ENCODE measurements around the gene EFHD1. TPM values are rescaled to one million over a fixed set of nuclear protein-coding genes. Genes with fewer than 3 reads are reported as not detected.

The EFHD1 gene
- total and polyA plus RNA-seq, 2 of the 13 experiments (the other 11 are each of a cell fraction or from before 2014, with no cell fraction given): 0.09 TPM; not detected in 1

GRCh38 chr2:232633413-232634205 is at the start of gene EFHD1 (continued):
- peak; percentile 84 for TF ChIP-seq ZNF574 (CRISPR knock-in tag; IDR thresholded peaks at IDR 0.05)
- TF ChIP-seq ZBTB10 (CRISPR knock-in tag; IDR thresholded peaks at IDR 0.05; ENCODE audit: borderline replicate concordance): no peak
- TF ChIP-seq KAT8 (CRISPR knock-in tag; IDR thresholded peaks at IDR 0.05): 0 out of 2 replicates have a peak, but pooled peaks have one; percentile 19
- TF ChIP-seq ZFP36L1 (CRISPR knock-in tag; IDR thresholded peaks at IDR 0.05): peak; percentile 79; the same call in 1 of the 2 replicates
- TF ChIP-seq REXO4 (CRISPR knock-in tag; IDR thresholded peaks at IDR 0.05; ENCODE audit: borderline replicate concordance): peak; percentile 97
- no peak for TF ChIP-seq TBL1XR1 (IDR thresholded peaks at IDR 0.05; ENCODE audit: borderline replicate concordance, low read length, partially characterized antibody)
- TF ChIP-seq HDAC6 (IDR thresholded peaks at IDR 0.05; ENCODE audit: low read depth, low read length): no peak
- TF ChIP-seq, protein P1, sequence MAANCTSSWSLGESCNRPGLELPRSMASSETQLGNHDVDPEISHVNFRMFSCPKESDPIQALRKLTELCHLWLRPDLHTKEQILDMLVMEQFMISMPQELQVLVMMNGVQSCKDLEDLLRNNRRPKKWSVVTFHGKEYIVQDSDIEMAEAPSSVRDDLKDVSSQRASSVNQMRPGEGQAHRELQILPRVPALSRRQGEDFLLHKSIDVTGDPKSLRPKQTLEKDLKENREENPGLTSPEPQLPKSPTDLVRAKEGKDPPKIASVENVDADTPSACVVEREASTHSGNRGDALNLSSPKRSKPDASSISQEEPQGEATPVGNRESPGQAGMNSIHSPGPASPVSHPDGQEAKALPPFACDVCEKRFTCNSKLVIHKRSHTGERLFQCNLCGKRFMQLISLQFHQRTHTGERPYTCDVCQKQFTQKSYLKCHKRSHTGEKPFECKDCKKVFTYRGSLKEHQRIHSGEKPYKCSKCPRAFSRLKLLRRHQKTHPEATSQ (CRISPR knock-in tag; IDR thresholded peaks at IDR 0.05; ENCODE audit: borderline replicate concordance): peak; percentile 68; the same call in 1 of the 2 replicates
- peak; percentile 96 for TF ChIP-seq ZSCAN31 (CRISPR knock-in tag; IDR thresholded peaks at IDR 0.05; ENCODE audit: low read depth)
- peak; percentile 50; the same call in 1 of the 2 replicates for TF ChIP-seq ZNF331 (CRISPR knock-in tag; IDR thresholded peaks at IDR 0.05)
- TF ChIP-seq ZZZ3 (CRISPR knock-in tag; IDR thresholded peaks at IDR 0.05; ENCODE audit: borderline replicate concordance): no peak
- TF ChIP-seq ZNF232 (CRISPR knock-in tag; IDR thresholded peaks at IDR 0.05; ENCODE audit: borderline replicate concordance): peak; percentile 83
- 0 out of 2 replicates have a peak, but pooled peaks have one; percentile 77 for TF ChIP-seq FOXO4 (CRISPR knock-in tag; conservative IDR thresholded peaks at IDR 0.05)
- TF ChIP-seq, protein P2, sequence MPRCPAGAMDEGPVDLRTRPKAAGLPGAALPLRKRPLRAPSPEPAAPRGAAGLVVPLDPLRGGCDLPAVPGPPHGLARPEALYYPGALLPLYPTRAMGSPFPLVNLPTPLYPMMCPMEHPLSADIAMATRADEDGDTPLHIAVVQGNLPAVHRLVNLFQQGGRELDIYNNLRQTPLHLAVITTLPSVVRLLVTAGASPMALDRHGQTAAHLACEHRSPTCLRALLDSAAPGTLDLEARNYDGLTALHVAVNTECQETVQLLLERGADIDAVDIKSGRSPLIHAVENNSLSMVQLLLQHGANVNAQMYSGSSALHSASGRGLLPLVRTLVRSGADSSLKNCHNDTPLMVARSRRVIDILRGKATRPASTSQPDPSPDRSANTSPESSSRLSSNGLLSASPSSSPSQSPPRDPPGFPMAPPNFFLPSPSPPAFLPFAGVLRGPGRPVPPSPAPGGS (CRISPR knock-in tag; IDR thresholded peaks at IDR 0.05): peak; percentile 99
- peak; percentile 97 for TF ChIP-seq ZSCAN21 (CRISPR knock-in tag; IDR thresholded peaks at IDR 0.05; ENCODE audit: borderline replicate concordance)

All from HepG2 (cell line).